Activated CD8-positive, alpha-beta memory T cell treated with anti-CD3 and anti-CD28 coated beads, Interleukin-2, amount 10 ng/mL, durations not matched to agents 7 days and 5 days (primary cell): ENCODE results near the gene PTCH2. TPM values are rescaled to one million over a fixed set of nuclear protein-coding genes. Genes with fewer than 3 reads are reported as not detected.

Experiments
- ATAC-seq: fragments of 150-1000 bp; cut with Tn5 transposase; one replicate; pipeline ENCODE4 v1.10.0; 2021; ENCODE audit warnings: moderate library complexity
- CTCF ChIA-PET: fragments of 350-600 bp; sonication (Branson Sonifier 250); formaldehyde crosslinking; loops from one replicate; lab custom pipeline; 2021; ENCODE audit warnings: antibody characterized with exemption; lab: Charles Lee
- DNase-seq: peaks from one replicate; pipeline ENCODE4 v3.0.0-alpha.2; 2020
- H3K27ac Mint-ChIP-seq: one replicate; pipeline ENCODE4 v1.8.0; 2021; ENCODE audit warnings: mild to moderate bottlenecking, mixed read lengths
- H3K27me3 Mint-ChIP-seq: one replicate; pipeline ENCODE4 v1.8.0; 2021; ENCODE audit warnings: mixed read lengths
- H3K36me3 Mint-ChIP-seq: one replicate; pipeline ENCODE4 v1.8.0; 2021; ENCODE audit warnings: mild to moderate bottlenecking, mixed read lengths
- H3K4me1 Mint-ChIP-seq: one replicate; pipeline ENCODE4 v1.8.0; 2021; ENCODE audit warnings: mixed read lengths
- H3K4me3 Mint-ChIP-seq: one replicate; pipeline ENCODE4 v1.8.0; 2021; ENCODE audit warnings: mild to moderate bottlenecking, moderate library complexity, mixed read lengths
- H3K9me3 Mint-ChIP-seq: one replicate; pipeline ENCODE4 v1.8.0; 2022; ENCODE audit warnings: low read depth, mixed read lengths
- total RNA-seq, 2 experiments: library from RNA; stranded (reverse); gene quantifications; one replicate each; pipeline ENCODE4 v1.2.3, GENCODE V29; 2021

Gene PTCH2, protein sequence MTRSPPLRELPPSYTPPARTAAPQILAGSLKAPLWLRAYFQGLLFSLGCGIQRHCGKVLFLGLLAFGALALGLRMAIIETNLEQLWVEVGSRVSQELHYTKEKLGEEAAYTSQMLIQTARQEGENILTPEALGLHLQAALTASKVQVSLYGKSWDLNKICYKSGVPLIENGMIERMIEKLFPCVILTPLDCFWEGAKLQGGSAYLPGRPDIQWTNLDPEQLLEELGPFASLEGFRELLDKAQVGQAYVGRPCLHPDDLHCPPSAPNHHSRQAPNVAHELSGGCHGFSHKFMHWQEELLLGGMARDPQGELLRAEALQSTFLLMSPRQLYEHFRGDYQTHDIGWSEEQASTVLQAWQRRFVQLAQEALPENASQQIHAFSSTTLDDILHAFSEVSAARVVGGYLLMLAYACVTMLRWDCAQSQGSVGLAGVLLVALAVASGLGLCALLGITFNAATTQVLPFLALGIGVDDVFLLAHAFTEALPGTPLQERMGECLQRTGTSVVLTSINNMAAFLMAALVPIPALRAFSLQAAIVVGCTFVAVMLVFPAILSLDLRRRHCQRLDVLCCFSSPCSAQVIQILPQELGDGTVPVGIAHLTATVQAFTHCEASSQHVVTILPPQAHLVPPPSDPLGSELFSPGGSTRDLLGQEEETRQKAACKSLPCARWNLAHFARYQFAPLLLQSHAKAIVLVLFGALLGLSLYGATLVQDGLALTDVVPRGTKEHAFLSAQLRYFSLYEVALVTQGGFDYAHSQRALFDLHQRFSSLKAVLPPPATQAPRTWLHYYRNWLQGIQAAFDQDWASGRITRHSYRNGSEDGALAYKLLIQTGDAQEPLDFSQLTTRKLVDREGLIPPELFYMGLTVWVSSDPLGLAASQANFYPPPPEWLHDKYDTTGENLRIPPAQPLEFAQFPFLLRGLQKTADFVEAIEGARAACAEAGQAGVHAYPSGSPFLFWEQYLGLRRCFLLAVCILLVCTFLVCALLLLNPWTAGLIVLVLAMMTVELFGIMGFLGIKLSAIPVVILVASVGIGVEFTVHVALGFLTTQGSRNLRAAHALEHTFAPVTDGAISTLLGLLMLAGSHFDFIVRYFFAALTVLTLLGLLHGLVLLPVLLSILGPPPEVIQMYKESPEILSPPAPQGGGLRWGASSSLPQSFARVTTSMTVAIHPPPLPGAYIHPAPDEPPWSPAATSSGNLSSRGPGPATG
- 1 to 10 TPM in 1 of 2 experiments, under 1 TPM in 1; 0.82 to 3.6 TPM for total RNA-seq

DNA sequence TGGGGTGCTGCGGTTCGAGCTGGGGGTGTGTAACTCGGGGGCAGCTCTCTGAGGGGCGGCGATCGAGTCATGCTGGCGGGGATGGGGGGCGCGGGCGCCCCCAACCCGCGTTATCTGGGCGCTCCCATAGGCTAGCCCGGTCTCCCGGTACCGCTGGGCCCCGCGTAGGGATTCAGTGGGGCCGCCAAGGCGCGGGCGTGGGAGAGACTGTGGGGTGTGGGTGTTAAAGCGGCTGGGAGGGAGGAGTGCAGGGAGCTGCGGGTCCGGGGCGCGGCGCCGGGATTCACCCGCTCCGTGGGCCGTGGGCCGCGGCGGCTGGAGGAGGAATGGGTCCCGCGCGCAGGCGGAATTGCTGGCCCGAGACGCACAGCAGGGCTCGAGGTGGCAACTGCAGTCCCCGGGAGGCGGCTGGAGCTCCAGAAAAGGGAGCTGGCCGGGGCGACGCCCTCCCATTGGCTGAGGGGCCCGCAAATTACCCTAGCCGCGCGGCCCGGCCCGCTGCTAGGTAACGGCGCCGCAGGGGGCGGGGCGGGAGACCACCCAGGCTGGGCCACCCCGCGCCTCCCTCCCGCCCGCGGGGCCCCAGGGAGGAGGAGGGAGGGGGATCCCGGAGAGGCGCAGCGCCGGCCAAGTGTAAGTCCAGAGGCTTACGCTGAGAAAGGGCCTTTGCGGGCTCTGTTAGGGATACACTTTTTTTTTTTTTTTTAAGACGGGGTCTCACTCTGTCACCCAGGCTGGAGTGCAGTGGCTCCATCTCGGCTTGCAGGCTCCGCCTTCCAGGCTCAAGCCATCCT is at the start of gene PTCH2:
Gene PTCH2, minus strand, starts transcription at position 392 of the 794 bp plus-strand sequence. Its CDS starts 321 bp downstream, at position 71.
- CTCF ChIA-PET: interaction anchor here (1.0 to 1.3 kb wide), 2 partner anchors 14 to 497 kb away, joined by 3 to 4 read pairs; partner anchors contain the start of gene TOE1
- DNase-seq: no peak

DNA sequence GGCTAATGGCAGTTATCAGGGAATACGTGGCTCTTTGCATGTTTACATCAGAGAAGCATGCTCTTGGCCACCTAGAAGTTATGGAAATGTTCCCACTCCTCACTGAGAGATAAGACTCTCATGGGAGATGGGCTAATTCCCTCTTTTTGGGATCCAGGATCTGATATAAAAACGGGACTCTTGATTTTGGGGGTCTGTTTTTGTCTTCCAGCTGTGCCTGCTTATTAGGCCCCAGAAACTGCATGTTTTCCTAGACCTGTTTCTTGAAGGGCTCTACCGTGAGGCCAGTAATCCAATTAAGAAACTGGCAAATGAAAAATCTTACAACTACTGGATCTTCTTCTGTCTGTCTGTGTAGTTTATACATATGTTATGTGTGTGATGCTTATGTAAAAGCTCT is 47.0 kb upstream of the PTCH2 start:
- no peak overlapping the region for H3K4me3 Mint-ChIP-seq
- peaks cover 9% of the 10 kb centered on the region for H3K9me3 Mint-ChIP-seq
- no peaks in the 10 kb centered on the region for H3K27me3 Mint-ChIP-seq
- CTCF ChIA-PET: interaction anchor here (1.3 kb wide), 1 partner anchor 54 kb away, joined by 3 read pairs; no protein-coding TSS in a partner anchor
- H3K27ac Mint-ChIP-seq: no peak overlapping the region
- peaks cover 52% of the 10 kb centered on the region for H3K36me3 Mint-ChIP-seq
- ATAC-seq (no peak), DNase-seq (no peak)
- H3K4me1 Mint-ChIP-seq: peaks cover 1% of the 10 kb centered on the region

More for the DNA sequence above, at the start of gene PTCH2:
- Mint-ChIP-seq H3K4me1 (peaks cover 4% of the 10 kb centered on the region), H3K36me3 (peaks cover 8% of the 10 kb centered on the region), H3K4me3 (peak within 1 kb of the TSS; percentile 22), H3K27ac (no peak within 1 kb of the TSS), H3K9me3 (no peaks in the 10 kb centered on the region), H3K27me3 (peaks cover 17% of the 10 kb centered on the region)
- ATAC-seq: peak; percentile 65

DNA sequence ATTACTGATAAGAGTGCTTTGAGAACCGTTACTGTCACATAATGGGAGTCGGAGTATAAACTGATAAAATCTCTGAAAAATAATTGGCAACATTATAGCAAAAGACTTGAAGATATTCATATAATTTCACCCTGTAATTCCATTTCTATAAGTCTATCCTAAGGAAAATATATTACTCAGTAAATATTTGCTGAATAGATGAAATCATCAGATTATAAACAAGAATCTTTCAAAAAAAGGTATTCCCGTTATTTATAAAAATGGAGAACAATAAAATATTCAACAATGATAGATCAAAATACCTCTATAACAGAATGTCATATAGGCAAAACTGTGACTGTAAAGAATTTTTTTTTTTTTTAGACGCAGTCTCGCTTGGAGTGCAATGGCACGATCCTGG is 42.4 kb upstream of the PTCH2 start:
- Mint-ChIP-seq H3K9me3 (peaks cover 5% of the 10 kb centered on the region), H3K4me3 (no peak overlapping the region), H3K27me3 (no peaks in the 10 kb centered on the region), H3K4me1 (no peaks in the 10 kb centered on the region), H3K27ac (no peak overlapping the region), H3K36me3 (peaks cover 50% of the 10 kb centered on the region)
- DNase-seq: no peak
- no peak for ATAC-seq
- CTCF ChIA-PET: interaction anchor here (1.3 kb wide), 1 partner anchor 17 kb away, joined by 4 read pairs; no protein-coding TSS in a partner anchor

DNA sequence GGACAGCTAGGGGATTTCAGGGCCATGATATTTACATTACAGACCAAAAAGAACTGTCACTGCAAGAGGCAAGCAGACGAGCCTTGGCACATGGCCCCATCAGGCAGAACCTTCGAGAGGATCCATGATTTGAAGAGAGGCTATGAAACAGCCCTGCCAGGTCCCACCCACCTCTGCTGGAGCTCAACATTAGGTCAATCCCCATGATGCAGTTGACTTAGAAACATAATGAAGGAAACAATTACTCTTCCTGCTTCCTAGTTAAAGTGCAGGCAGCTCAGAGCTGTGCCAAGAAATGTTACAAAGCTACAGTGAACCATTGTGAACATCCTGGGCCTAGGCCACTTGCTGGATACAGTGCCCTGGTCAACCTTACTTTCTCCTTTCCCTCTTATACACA is 41.7 kb upstream of the PTCH2 start:
- Mint-ChIP-seq H3K27ac (no peak overlapping the region), H3K4me3 (no peak overlapping the region), H3K4me1 (no peaks in the 10 kb centered on the region), H3K36me3 (peaks cover 45% of the 10 kb centered on the region), H3K27me3 (no peaks in the 10 kb centered on the region), H3K9me3 (peaks cover 2% of the 10 kb centered on the region)
- CTCF ChIA-PET: interaction anchor here (1.3 kb wide), 1 partner anchor 18 kb away, joined by 4 read pairs; no protein-coding TSS in a partner anchor
- ATAC-seq (no peak), DNase-seq (no peak)

DNA sequence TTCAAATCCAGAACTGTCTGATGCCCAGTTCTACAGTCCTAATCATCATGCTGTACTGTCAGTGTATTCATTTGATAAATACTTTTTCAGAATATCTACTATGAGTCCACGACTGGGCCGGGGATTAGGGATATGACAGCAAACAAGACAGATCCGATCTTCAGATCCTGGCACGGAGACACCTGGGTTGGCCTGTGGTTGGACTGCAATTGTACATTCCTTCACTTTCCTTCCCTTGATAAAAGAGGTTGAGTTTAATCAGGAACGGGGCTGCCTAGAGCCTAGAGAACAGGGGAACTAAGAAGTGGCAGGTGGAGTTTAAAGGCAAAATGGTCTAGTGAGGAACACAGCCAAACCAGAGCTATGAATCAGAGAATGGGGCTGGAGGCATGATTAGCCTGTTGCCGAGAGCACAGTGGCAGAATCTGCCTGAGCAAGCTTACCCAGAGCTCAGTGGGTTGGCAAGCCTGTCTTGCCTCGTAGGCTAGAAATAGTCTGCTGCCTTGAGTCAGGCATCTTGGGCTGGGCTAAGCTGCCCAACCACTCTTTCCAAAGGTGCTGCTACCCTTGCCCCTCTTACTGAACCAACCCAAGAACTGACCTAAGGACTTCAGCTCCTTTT is 38.1 kb upstream of the PTCH2 start:
- DNase-seq (no peak), ATAC-seq (no peak)
- CTCF ChIA-PET: interaction anchor here (0.6 to 1.2 kb wide), 2 partner anchors 15 to 103 kb away, joined by 3 read pairs; no protein-coding TSS in a partner anchor
- no peak overlapping the region for H3K4me3 Mint-ChIP-seq
- H3K4me1 Mint-ChIP-seq: no peaks in the 10 kb centered on the region
- no peaks in the 10 kb centered on the region for H3K27me3 Mint-ChIP-seq
- H3K9me3 Mint-ChIP-seq: no peaks in the 10 kb centered on the region
- H3K36me3 Mint-ChIP-seq: peaks cover 18% of the 10 kb centered on the region
- H3K27ac Mint-ChIP-seq: no peak overlapping the region

DNA sequence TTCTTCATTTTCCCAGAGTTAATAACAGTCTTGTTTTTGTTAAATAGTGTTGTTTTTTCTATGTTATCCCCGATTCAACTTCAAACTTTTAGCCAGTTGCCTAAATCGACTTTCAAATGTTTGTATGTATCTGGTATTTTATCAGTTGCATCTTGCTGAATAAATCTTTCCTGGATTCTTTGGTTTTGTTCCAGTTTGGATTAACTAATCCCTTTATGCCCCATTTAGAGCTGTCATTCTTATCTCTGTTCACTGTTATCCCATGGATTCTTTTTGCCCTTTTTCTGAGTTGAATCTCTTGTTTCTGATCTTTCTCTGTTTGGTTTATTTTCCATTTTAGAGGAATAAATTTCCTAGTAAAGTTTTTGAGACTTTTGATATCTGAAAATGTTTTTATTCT is 31.1 kb upstream of the PTCH2 start:
- Mint-ChIP-seq H3K4me3 (no peak overlapping the region), H3K4me1 (no peaks in the 10 kb centered on the region), H3K27me3 (no peaks in the 10 kb centered on the region), H3K27ac (no peak overlapping the region), H3K9me3 (no peaks in the 10 kb centered on the region), H3K36me3 (peaks cover 16% of the 10 kb centered on the region)
- DNase-seq (no peak), ATAC-seq (no peak)
- CTCF ChIA-PET: no interaction called here

DNA sequence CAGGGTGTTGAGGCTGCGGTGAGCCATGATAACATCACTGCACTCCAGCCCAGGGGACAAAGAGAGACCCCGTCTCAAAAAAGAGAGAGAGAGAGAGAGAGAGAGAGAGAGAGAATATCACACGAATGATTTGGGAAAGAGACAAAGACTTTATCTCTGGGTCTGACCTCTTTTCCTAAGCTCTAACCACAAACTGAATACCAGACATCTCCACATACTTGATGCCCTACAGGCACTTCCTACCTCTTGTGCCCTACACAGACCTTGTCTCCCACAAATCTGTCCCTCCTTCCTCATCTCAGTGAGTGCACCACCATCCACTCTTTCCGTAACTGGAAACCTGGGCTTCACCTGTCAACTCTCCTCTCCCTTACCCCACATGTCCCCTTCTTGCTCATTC is 27.0 kb upstream of the PTCH2 start:
- no peaks in the 10 kb centered on the region for H3K4me1 Mint-ChIP-seq
- H3K4me3 Mint-ChIP-seq: no peak overlapping the region
- no peaks in the 10 kb centered on the region for H3K27me3 Mint-ChIP-seq
- H3K27ac Mint-ChIP-seq: no peak overlapping the region
- no peak for DNase-seq
- no peak for ATAC-seq
- peaks cover 23% of the 10 kb centered on the region for H3K36me3 Mint-ChIP-seq
- CTCF ChIA-PET: no interaction called here
- no peaks in the 10 kb centered on the region for H3K9me3 Mint-ChIP-seq

DNA sequence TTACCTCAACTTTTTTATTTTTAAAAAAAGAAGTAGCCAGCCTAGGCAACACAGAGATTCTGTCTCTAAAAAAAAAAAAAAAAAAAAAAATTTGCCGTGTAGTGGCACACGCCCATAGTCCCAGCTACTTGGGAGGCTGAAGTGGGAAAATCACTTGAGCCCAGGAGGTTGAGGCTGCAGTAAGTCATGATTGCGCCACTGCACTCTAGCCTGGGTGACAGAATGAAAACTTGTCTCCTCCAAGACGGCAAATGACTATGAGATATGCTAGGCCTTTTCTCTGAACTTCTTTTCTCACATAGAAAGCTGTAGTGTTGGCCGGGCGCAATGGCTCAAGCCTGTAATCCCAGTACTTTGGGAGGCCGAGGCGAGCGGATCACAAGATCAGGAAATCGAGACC is 24.7 kb upstream of the PTCH2 start:
- CTCF ChIA-PET: interaction anchor here (0.7 to 1.9 kb wide), 2 partner anchors 32 to 378 kb away, joined by 3 to 7 read pairs; no protein-coding TSS in a partner anchor
- Mint-ChIP-seq H3K4me3 (no peak overlapping the region), H3K9me3 (no peaks in the 10 kb centered on the region), H3K4me1 (no peaks in the 10 kb centered on the region), H3K27ac (no peak overlapping the region), H3K36me3 (peaks cover 21% of the 10 kb centered on the region), H3K27me3 (no peaks in the 10 kb centered on the region)
- ATAC-seq (no peak), DNase-seq (no peak)

DNA sequence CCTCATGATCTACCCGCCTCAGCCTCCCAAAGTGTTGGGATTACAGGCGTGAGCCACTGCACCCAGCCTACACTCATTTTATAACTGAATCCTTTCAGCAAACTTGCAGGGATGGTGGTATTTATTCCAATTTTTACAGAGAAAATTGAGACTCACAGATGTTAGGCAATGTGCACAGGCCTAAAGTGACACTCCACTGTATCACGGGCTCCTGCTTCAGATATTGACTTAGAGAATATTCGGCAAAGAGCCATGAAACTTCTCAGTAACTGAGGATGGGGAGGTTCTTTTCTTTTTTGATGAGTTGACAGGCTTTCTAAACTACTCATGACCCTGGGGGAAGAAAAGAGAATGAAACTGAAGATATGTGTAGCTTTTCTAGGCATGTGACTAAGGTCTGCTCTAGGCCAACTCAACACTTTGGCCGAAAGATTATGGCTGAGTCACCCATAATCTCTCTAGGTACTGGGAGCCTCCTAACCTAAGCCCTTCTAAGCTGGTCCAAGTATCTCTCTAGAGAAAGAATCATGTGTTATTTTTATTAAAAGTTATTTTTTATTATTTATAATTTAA is 19.9 kb upstream of the PTCH2 start:
- Mint-ChIP-seq H3K4me3 (no peak overlapping the region), H3K9me3 (no peaks in the 10 kb centered on the region), H3K36me3 (peaks cover 6% of the 10 kb centered on the region), H3K27ac (no peak overlapping the region), H3K4me1 (no peaks in the 10 kb centered on the region), H3K27me3 (no peaks in the 10 kb centered on the region)
- CTCF ChIA-PET: no interaction called here
- no peak for DNase-seq
- ATAC-seq: no peak

DNA sequence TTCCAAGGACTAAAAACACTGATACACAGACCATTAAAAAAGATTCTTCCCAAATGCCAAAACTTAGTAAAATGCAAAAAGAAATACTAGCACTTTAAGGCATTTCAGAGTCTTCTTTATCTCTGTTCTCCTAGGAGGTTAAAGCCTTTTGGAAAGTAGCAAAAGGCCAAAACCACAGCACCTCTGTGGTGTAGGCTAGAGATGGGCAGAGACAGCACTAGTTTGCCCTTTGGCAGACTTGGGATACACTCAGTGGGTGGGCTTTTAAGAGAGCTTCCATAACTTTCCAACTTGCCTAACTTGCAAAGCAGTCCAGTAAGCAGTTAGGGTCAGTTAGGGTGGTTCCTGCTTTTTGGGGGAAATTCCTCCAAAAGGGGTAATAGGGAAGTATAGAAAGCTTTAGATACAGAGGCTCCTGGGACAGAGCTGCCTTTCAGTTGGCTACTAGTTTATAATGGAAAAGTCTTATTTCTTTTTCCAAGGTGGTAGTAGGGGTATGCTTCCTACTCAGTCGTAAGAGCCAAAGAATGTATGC is 17.9 kb upstream of the PTCH2 start:
- DNase-seq (no peak), ATAC-seq (no peak)
- H3K4me3 Mint-ChIP-seq: no peak overlapping the region
- H3K27ac Mint-ChIP-seq: no peak overlapping the region
- peaks cover 10% of the 10 kb centered on the region for H3K36me3 Mint-ChIP-seq
- no peaks in the 10 kb centered on the region for H3K9me3 Mint-ChIP-seq
- CTCF ChIA-PET: interaction anchor here (0.8 to 1.5 kb wide), 2 partner anchors 19 to 150 kb away, joined by 3 to 5 read pairs; partner anchors contain the start of genes HECTD3 and UROD
- no peaks in the 10 kb centered on the region for H3K27me3 Mint-ChIP-seq
- H3K4me1 Mint-ChIP-seq: no peaks in the 10 kb centered on the region

DNA sequence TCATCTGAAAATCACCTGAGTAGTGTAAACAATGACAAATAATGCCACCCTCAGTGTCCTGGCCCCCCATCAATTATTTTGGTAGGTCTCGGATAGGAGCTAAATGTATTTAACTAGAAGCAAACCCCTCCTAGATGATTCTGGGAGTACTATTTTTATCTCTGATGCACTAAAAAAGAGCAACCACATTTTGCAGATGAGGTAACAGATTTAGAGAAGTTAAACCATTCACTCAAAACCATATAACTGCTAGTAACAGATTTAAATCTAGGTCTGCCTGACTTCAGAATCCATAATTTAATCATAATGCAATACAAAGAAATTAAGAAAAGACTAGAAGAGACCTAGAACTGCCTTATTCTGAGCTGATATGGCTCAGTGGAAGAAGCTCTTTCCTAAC is 17.3 kb upstream of the PTCH2 start:
- ATAC-seq: no peak
- H3K27ac Mint-ChIP-seq: no peak overlapping the region
- H3K27me3 Mint-ChIP-seq: no peaks in the 10 kb centered on the region
- CTCF ChIA-PET: no interaction called here
- no peak overlapping the region for H3K4me3 Mint-ChIP-seq
- no peaks in the 10 kb centered on the region for H3K9me3 Mint-ChIP-seq
- no peaks in the 10 kb centered on the region for H3K4me1 Mint-ChIP-seq
- DNase-seq: no peak
- peaks cover 13% of the 10 kb centered on the region for H3K36me3 Mint-ChIP-seq
